Dermis blood vessel endothelial cell (primary cell): ENCODE data around the gene DYRK1A. TPM values are rescaled to one million over a fixed set of nuclear protein-coding genes. Genes with fewer than 3 reads are reported as not detected.

Experiments used
- DNase-seq: peaks from one replicate; pipeline ENCODE4 v3.0.0; 2010
- total RNA-seq: library from RNA; depleted of rRNA; stranded (reverse); fragments of >200 nt; gene quantifications from 2 replicates; pipeline ENCODE4 v1.2.3, GENCODE V29; 2014

Gene DYRK1A
- total RNA-seq, 1 donor from 2014 or later, result 75.6 TPM

- no peak for DNase-seq
Observed at GRCh38 chr21:37385179-37385765, 18.7 kb downstream of the DYRK1A start.

GRCh38 chr21:37386151-37386550 lies 19.6 kb downstream of the DYRK1A start:
- no peak for DNase-seq

GRCh38 chr21:37389456-37389855 lies 22.9 kb downstream of the DYRK1A start:
- DNase-seq, result no peak

GRCh38 chr21:37391666-37392065 lies 25.1 kb downstream of the DYRK1A start:
- no peak for DNase-seq

- DNase-seq, result no peak
Observed at GRCh38 chr21:37392441-37392840, 25.9 kb downstream of the DYRK1A start.

- DNase-seq, result no peak
Observed at GRCh38 chr21:37393030-37393429, 26.5 kb downstream of the DYRK1A start.

- no peak for DNase-seq
Observed at GRCh38 chr21:37393786-37394185, 27.2 kb downstream of the DYRK1A start.

- DNase-seq, result no peak
Observed at GRCh38 chr21:37395961-37396360, 29.4 kb downstream of the DYRK1A start.

GRCh38 chr21:37396855-37397254 lies 30.3 kb downstream of the DYRK1A start:
- DNase-seq, result no peak

GRCh38 chr21:37398697-37399096 lies 32.1 kb downstream of the DYRK1A start:
- no peak for DNase-seq

- no peak for DNase-seq
Observed at GRCh38 chr21:37402251-37402867, 35.8 kb downstream of the DYRK1A start.

GRCh38 chr21:37405629-37406028 lies 39.1 kb downstream of the DYRK1A start:
- peak; percentile 11 for DNase-seq

GRCh38 chr21:37407719-37408420 lies 41.3 kb downstream of the DYRK1A start:
- DNase-seq, result no peak

GRCh38 chr21:37408464-37409193 lies 42.1 kb downstream of the DYRK1A start:
- no peak for DNase-seq

- no peak for DNase-seq
Observed at GRCh38 chr21:37410639-37411038, 44.1 kb downstream of the DYRK1A start.

GRCh38 chr21:37412603-37413360 lies 46.2 kb downstream of the DYRK1A start:
- no peak for DNase-seq

- DNase-seq, result no peak
Observed at GRCh38 chr21:37413553-37414291, 47.1 kb downstream of the DYRK1A start.

GRCh38 chr21:37414292-37415253 lies 48.0 kb downstream of the DYRK1A start:
- no peak for DNase-seq

- no peak for DNase-seq
Observed at GRCh38 chr21:37415939-37416338, 49.4 kb downstream of the DYRK1A start.

GRCh38 chr21:37416914-37417313 lies 50.3 kb downstream of the DYRK1A start:
- no peak for DNase-seq
